Measurements from ENCODE around the gene ADAM11.

GRCh38 chr17:44741316-44741715 lies 17.5 kb upstream of the ADAM11 start:
- TF ChIP-seq CTCF (IDR thresholded peaks at IDR 0.05) (no peak), POLR2A (IDR thresholded peaks at IDR 0.05) (no peak)

Data from Peyer's patch (tissue), 4 donors.